SKM-1 (cell line): ENCODE results near the gene TNF.
A peak's percentile ranks its signal among the peaks of the same experiment; 100 is the strongest.

Experiments
- DNase-seq: peaks from one replicate; lab custom pipeline; 2025; ENCODE audit not compliant: unreplicated experiment; lab: John Stamatoyannopoulos, UW

The TNF gene

GRCh38 chr6:31572041-31572911 lies 3.1 kb upstream of the TNF start, which contains the start of gene LTA:
Gene LTA, plus strand, starts transcription at chr6:31572289. Its CDS starts 454 bp downstream, at chr6:31572743.
- no peak for DNase-seq

- no peak for DNase-seq
These were observed 1.9 kb upstream of the TNF start for GRCh38 chr6:31573239-31574105.

- DNase-seq, result no peak
These were observed 981 bp upstream of the TNF start for GRCh38 chr6:31574106-31575061.

- DNase-seq, result no peak
These were observed 754 bp downstream of the TNF start for GRCh38 chr6:31575952-31576685.

GRCh38 chr6:31576897-31577578 lies 1.7 kb downstream of the TNF start:
- no peak for DNase-seq

- DNase-seq, result no peak
These were observed 2.2 kb downstream of the TNF start for GRCh38 chr6:31577579-31577966.

GRCh38 chr6:31578184-31579118 lies 3.1 kb downstream of the TNF start:
- no peak for DNase-seq

GRCh38 chr6:31579119-31579505 lies 3.7 kb downstream of the TNF start:
- no peak for DNase-seq

- DNase-seq, result no peak
These were observed 4.4 kb downstream of the TNF start for GRCh38 chr6:31579546-31580437.

- no peak for DNase-seq
These were observed 5.0 kb downstream of the TNF start for GRCh38 chr6:31580438-31580740.

GRCh38 chr6:31580807-31581433 lies 5.6 kb downstream of the TNF start:
- peak; percentile 63 for DNase-seq

GRCh38 chr6:31581434-31582229 lies 6.3 kb downstream of the TNF start:
- no peak for DNase-seq

- DNase-seq, result no peak
These were observed 6.9 kb downstream of the TNF start, which contains the start of gene LTB for GRCh38 chr6:31582230-31582643. Gene LTB, minus strand, starts transcription at chr6:31582424. Its CDS starts 7 bp downstream, at chr6:31582417.

GRCh38 chr6:31585491-31585890 lies 10.1 kb downstream of the TNF start:
- peak; percentile 50 for DNase-seq

GRCh38 chr6:31586008-31586407 lies 10.6 kb downstream of the TNF start, which contains the start of gene LST1:
Gene LST1, plus strand, starts transcription at chr6:31586277. Its CDS starts 1,023 bp downstream, at chr6:31587300.
- peak; percentile 92 for DNase-seq
